Thymus (tissue), 11 donors: ENCODE data around the gene DGAT2L6. TPM values are rescaled to one million over a fixed set of nuclear protein-coding genes. Genes with fewer than 3 reads are reported as not detected.

Experiments
- DNase-seq, 9 donors: peaks; one replicate each; pipeline ENCODE4 v3.0.0-alpha.2; 2013; ENCODE audit warnings: low spot score in 9 of 9, low read depth in 6 of 9, missing footprints in 1 of 9
- H3K27ac ChIP-seq, 2 donors: one replicate each; pipeline ENCODE4 v1.5.1; 2013; ENCODE audit warnings: control low read depth in 1 of 2, low read depth in 1 of 2, low read length in 1 of 2, mild to moderate bottlenecking in 1 of 2, moderate library complexity in 1 of 2
- H3K27me3 ChIP-seq, 2 donors: one replicate each; pipeline ENCODE4 v1.5.1; 2013; ENCODE audit warnings: low read length in 1 of 2; ENCODE audit not compliant: control insufficient read depth in 2 of 2, insufficient read depth in 1 of 2
- H3K36me3 ChIP-seq, 2 donors: one replicate each; pipeline ENCODE4 v1.5.1; 2013; ENCODE audit warnings: low read length in 1 of 2, mild to moderate bottlenecking in 1 of 2, moderate library complexity in 1 of 2; ENCODE audit not compliant: control insufficient read depth in 2 of 2, insufficient read depth in 2 of 2
- H3K4me1 ChIP-seq, 2 donors: one replicate each; pipeline ENCODE4 v1.5.1; 2013; ENCODE audit warnings: low read length in 2 of 2; ENCODE audit not compliant: control insufficient read depth in 2 of 2, insufficient read depth in 2 of 2
- H3K4me3 ChIP-seq, 2 donors: one replicate each; pipeline ENCODE4 v1.5.1; 2013; ENCODE audit warnings: low read length in 2 of 2, control low read depth in 1 of 2, mild to moderate bottlenecking in 1 of 2
- H3K9me3 ChIP-seq, 2 donors: one replicate each; pipeline ENCODE4 v1.5.1; 2013; ENCODE audit warnings: low read length in 1 of 2, mild to moderate bottlenecking in 1 of 2; ENCODE audit not compliant: control insufficient read depth in 2 of 2, insufficient read depth in 1 of 2
- WGBS: extraction: QIAGEN DNeasy Blood & Tissue Kit; methylation state at CpG from one replicate; pipeline ENCODE4 v1.1.7; 2013; 5-methylcytosine and 5-hydroxymethylcytosine counted together
- polyA plus RNA-seq: library from polyadenylated mRNA; stranded (reverse); fragments of 200-250 nt; gene quantifications from one replicate; pipeline ENCODE4 v1.2.3, GENCODE V29; 2013
- total RNA-seq: library from RNA; stranded (reverse); fragments of 120-200 nt; gene quantifications from one replicate; pipeline ENCODE4 v1.2.4, GENCODE V29; 2013
- donor health status: healthy.

The DGAT2L6 gene
- total and polyA plus RNA-seq, 2 donors = 0.02 TPM; not detected in 1

DNA sequence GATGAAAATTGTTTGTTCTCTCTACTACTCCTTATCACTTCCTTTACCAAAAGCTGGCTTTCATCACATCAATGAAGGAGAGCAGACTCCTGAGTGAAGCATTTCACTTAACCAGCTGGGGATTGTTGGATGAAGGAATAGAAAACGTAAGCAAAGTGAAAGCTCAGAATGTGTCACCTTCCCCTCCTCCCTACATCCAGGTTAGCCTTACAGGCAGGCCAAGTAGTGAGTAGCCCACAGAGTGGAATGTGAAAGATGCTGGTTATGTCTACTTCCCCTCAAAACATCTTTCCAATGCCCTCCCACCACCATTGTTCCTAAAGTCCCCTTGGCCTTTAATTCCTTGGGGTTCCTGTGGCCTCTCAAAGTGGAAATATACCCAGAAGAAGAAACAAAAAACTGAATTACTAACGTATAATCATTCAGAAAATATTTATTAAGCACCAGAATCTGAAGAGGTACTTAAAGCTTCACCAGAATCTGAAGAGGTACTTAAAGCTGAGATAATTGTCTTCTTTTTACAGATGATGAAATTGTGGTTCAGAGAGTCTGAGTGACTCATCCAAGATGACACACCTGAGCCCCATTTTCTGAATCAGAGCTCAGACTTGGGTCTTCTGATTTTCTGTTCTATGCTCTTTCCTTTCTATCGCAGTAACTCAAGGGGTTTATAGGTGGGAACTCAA lies 76.2 kb downstream of the DGAT2L6 start:
- Histone ChIP-seq H3K36me3 (no peaks in the 10 kb centered on the region), H3K9me3 (no peaks in the 10 kb centered on the region), H3K4me3 (no peak overlapping the region), H3K27me3 (no peaks in the 10 kb centered on the region), H3K4me1 (no peaks in the 10 kb centered on the region), H3K27ac (no peak overlapping the region)
- no peak for DNase-seq
- 96% methylated on average over 3 of the region's 3 CpGs for WGBS

DNA sequence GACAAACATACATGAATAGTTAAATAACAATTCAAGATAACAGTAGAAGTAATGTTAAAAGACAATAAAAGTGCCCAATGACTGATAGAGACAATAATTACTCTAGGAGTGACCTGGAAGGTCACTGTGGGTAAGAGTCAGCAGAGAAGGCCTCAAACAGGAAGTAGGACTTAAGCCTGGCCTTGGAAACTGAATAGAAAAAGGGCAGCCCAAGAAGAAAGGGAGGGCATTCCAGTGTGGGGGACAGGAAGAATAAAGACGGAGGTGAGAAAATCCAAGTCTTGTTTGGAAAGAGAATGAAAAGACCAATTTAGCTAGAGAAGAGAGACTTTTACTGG lies 76.7 kb downstream of the DGAT2L6 start:
- Histone ChIP-seq H3K4me3 (no peak overlapping the region), H3K36me3 (no peaks in the 10 kb centered on the region), H3K27me3 (no peaks in the 10 kb centered on the region), H3K9me3 (no peaks in the 10 kb centered on the region), H3K4me1 (no peaks in the 10 kb centered on the region), H3K27ac (no peak overlapping the region)
- DNase-seq = no peak
- 97% methylated on average over 1 of the region's 1 CpG for WGBS

DNA sequence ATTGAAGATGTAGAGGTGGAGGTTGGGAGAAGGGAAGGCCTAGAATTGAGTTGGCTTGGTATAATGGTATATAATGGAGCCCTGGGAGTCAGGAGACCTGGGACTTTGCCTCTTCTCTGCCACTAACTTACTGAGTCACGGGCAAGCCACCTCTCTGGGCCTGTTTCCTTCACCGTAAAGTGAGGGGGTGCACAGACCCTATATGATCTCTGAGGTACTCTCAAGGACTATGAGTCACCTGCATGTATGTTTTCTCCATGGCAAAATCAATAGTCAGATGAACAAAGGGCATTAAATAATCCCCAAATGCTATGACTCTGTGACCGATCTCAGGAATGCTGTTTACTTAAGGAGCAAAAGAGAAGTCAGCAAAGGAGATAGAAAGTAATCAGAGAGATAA lies 77.6 kb downstream of the DGAT2L6 start:
- DNase-seq = no peak
- no peaks in the 10 kb centered on the region for H3K27me3 ChIP-seq
- H3K4me3 ChIP-seq = no peak overlapping the region
- H3K4me1 ChIP-seq = no peaks in the 10 kb centered on the region
- WGBS = 98% methylated on average over 3 of the region's 3 CpGs
- H3K9me3 ChIP-seq = no peaks in the 10 kb centered on the region
- no peak overlapping the region for H3K27ac ChIP-seq
- H3K36me3 ChIP-seq = no peaks in the 10 kb centered on the region

Other genes starting within 250 kb of the DGAT2L6 start
- gene AWAT2, start 127.5 kb upstream of the DGAT2L6 start, total RNA-seq = 0.05 TPM
- 0.11 TPM for gene AWAT2, start 127.5 kb upstream of the DGAT2L6 start, polyA plus RNA-seq
- gene OTUD6A, start 115.0 kb upstream of the DGAT2L6 start, total RNA-seq = not detected
- gene OTUD6A, start 115.0 kb upstream of the DGAT2L6 start, polyA plus RNA-seq = 0.02 TPM
- gene IGBP1, start 44.0 kb upstream of the DGAT2L6 start, total RNA-seq = 99.0 TPM
- 75.0 TPM for gene IGBP1, start 44.0 kb upstream of the DGAT2L6 start, polyA plus RNA-seq
- gene AWAT1, start 57.2 kb downstream of the DGAT2L6 start, total RNA-seq = 0.05 TPM
- gene AWAT1, start 57.2 kb downstream of the DGAT2L6 start, polyA plus RNA-seq = 0.09 TPM
- gene P2RY4, start 82.7 kb downstream of the DGAT2L6 start, total RNA-seq = not detected
- gene P2RY4, start 82.7 kb downstream of the DGAT2L6 start, polyA plus RNA-seq = 0.02 TPM
- gene ARR3, start 90.9 kb downstream of the DGAT2L6 start, total RNA-seq = not detected
- gene ARR3, start 90.9 kb downstream of the DGAT2L6 start, polyA plus RNA-seq = 0.02 TPM
- gene RAB41, start 104.7 kb downstream of the DGAT2L6 start, total RNA-seq = not detected
- 0.09 TPM for gene RAB41, start 104.7 kb downstream of the DGAT2L6 start, polyA plus RNA-seq
- gene PDZD11, start 112.4 kb downstream of the DGAT2L6 start, total RNA-seq = 25.4 TPM
- gene PDZD11, start 112.4 kb downstream of the DGAT2L6 start, polyA plus RNA-seq = 54.6 TPM
- gene KIF4A, start 112.6 kb downstream of the DGAT2L6 start, total RNA-seq = 14.6 TPM
- 1.4 TPM for gene KIF4A, start 112.6 kb downstream of the DGAT2L6 start, polyA plus RNA-seq
- gene GDPD2, start 245.8 kb downstream of the DGAT2L6 start, total RNA-seq = 0.05 TPM
- 0.09 TPM for gene GDPD2, start 245.8 kb downstream of the DGAT2L6 start, polyA plus RNA-seq